Keratinocyte (primary cell): Measurements from ENCODE around the gene CTSK. TPM values are rescaled to one million over a fixed set of nuclear protein-coding genes. Genes with fewer than 3 reads are reported as not detected.
A peak's percentile ranks its signal among the peaks of the same experiment; 100 is the strongest.
"Not testable (repeated sequence)": the region's sequence is repeated elsewhere in the genome, so short reads cannot be mapped to it uniquely, and the experiment has no call there.

Experiments
- DNase-seq: peaks from one replicate; pipeline ENCODE4 v3.0.0-alpha.2; 2011; ENCODE audit warnings: low read depth, missing footprints, low spot score
- FAIRE-seq: peaks from 2 replicates; lab custom pipeline; 2011; peaks lifted over from hg19 to GRCh38; lab: Jason Lieb, UNC
- H2AFZ ChIP-seq: 2 replicates; pipeline ENCODE4 v1.6.0; 2012; ENCODE audit warnings: low read length, control low read depth, inconsistent platforms; ENCODE audit not compliant: control insufficient read depth
- H3K27ac ChIP-seq: 2 replicates; pipeline ENCODE4 v1.5.1; 2011; ENCODE audit warnings: low read length; ENCODE audit not compliant: control insufficient read depth, insufficient read depth
- H3K27me3 ChIP-seq: 3 replicates; pipeline ENCODE4 v1.6.0; 2011; ENCODE audit warnings: low read length; ENCODE audit not compliant: control insufficient read depth, insufficient read depth; ENCODE audit errors: extremely low read depth
- H3K36me3 ChIP-seq, 2 experiments: 2 replicates in 1 of 2; 3 replicates in 1 of 2; pipeline ENCODE4 v1.5.1; 2011; ENCODE audit warnings: low read length in 2 of 2, mild to moderate bottlenecking in 1 of 2; ENCODE audit not compliant: control insufficient read depth in 2 of 2, insufficient read depth in 2 of 2; ENCODE audit errors: extremely low read depth in 1 of 2
- H3K4me1 ChIP-seq: 3 replicates; pipeline ENCODE4 v1.5.1; 2011; ENCODE audit warnings: low read length; ENCODE audit not compliant: control insufficient read depth, insufficient read depth; ENCODE audit errors: extremely low read depth
- H3K4me2 ChIP-seq: 3 replicates; pipeline ENCODE4 v1.6.0; 2011; ENCODE audit warnings: low read depth, low read length; ENCODE audit not compliant: control insufficient read depth, insufficient read depth; ENCODE audit errors: extremely low read depth
- H3K4me3 ChIP-seq, 3 experiments: fragments of 200-600 bp in 1 of 3; sonication (generic) in 1 of 3; 2 replicates in 2 of 3; 3 replicates in 1 of 3; pipeline ENCODE4 v1.5.1; 2011 to 2016; ENCODE audit warnings: low read length in 3 of 3, mild to moderate bottlenecking in 3 of 3, control low read depth in 2 of 3, inconsistent platforms in 1 of 3, low read depth in 1 of 3, mixed read lengths in 1 of 3, mixed run types in 1 of 3, moderate library complexity in 1 of 3; ENCODE audit not compliant: control insufficient read depth in 2 of 3, insufficient read depth in 2 of 3; ENCODE audit errors: extremely low read depth in 1 of 3
- H3K79me2 ChIP-seq: 2 replicates; pipeline ENCODE4 v1.6.0; 2012; ENCODE audit warnings: low read length; ENCODE audit not compliant: control insufficient read depth, insufficient read depth
- H3K9ac ChIP-seq: 3 replicates; pipeline ENCODE4 v1.6.0; 2011; ENCODE audit warnings: low read length; ENCODE audit not compliant: control insufficient read depth, insufficient read depth; ENCODE audit errors: extremely low read depth
- H3K9me1 ChIP-seq: 3 replicates; pipeline ENCODE4 v1.6.0; 2011; ENCODE audit warnings: low read length; ENCODE audit not compliant: control insufficient read depth, insufficient read depth; ENCODE audit errors: extremely low read depth
- H3K9me3 ChIP-seq: 2 replicates; pipeline ENCODE4 v1.5.1; 2012; ENCODE audit warnings: low read depth, low read length; ENCODE audit not compliant: control insufficient read depth
- H4K20me1 ChIP-seq: 3 replicates; pipeline ENCODE4 v1.6.0; 2011; ENCODE audit warnings: low read length; ENCODE audit not compliant: control insufficient read depth, insufficient read depth; ENCODE audit errors: extremely low read depth
- CTCF ChIP-seq, 3 experiments: IDR thresholded peaks in 1 of 3; conservative IDR thresholded peaks in 1 of 3; optimal IDR thresholded peaks in 1 of 3; 2 replicates in 2 of 3; 3 replicates in 1 of 3; pipeline versions ENCODE3 to v1.5.1; 2011; ENCODE audit warnings: low read length in 3 of 3, mild to moderate bottlenecking in 3 of 3, moderate library complexity in 2 of 3, control low read depth in 1 of 3, inconsistent platforms in 1 of 3; ENCODE audit not compliant: insufficient read depth in 2 of 3; ENCODE audit errors: extremely low read depth in 1 of 3
- EZH2 ChIP-seq: IDR thresholded peaks from one replicate; pipeline ENCODE4 v1.6.1; 2012; ENCODE audit warnings: inconsistent platforms, mild to moderate bottlenecking, low read length, moderate library complexity
- dilution Hi-C: fragments of 300-500 bp; cut with MboI; formaldehyde crosslinking; loops from one replicate; pipeline ENCODE4 v1.7.0; 2020; ENCODE audit warnings: low sequenced_read_pairs; ENCODE audit not compliant: extremely low pct_ligation_motif_present
- polyA minus RNA-seq, 3 experiments: library from RNA; depleted of rRNA, polyadenylated mRNA; stranded (reverse); fragments of >200 nt; gene quantifications; 1 replicate in 1 of 3; 2 replicates in 1 of 3; 3 replicates in 1 of 3; pipeline ENCODE4 v1.2.3, GENCODE V29; 2011
- polyA plus RNA-seq, 5 experiments: library from polyadenylated mRNA; depleted of rRNA in 3 of 5; stranded (reverse) in 3 of 5; stranded (forward) in 1 of 5; unstranded in 1 of 5; fragments of >200 nt; gene quantifications; 1 replicate in 1 of 5; 2 replicates in 3 of 5; 3 replicates in 1 of 5; pipeline versions ENCODE4 v1.2.1 to v1.2.3, GENCODE V29; 2011 to 2012; ENCODE audit warnings: missing spikeins in 2 of 5, low read depth in 1 of 5, low replicate concordance in 1 of 5

Gene CTSK
- polyA plus RNA-seq (20.0 to 71.7 TPM (median 40.5 TPM) in 3 replicates), polyA minus RNA-seq (10.4 to 34.2 TPM (median 19.0 TPM) in 3 replicates)
- 53.7 TPM for polyA plus RNA-seq (2011; ENCODE audit: low read depth)
- polyA plus RNA-seq (2011; cell fraction: cytosol; rRNA removed) = 18.6 and 19.4 TPM in 2 replicates
- polyA plus RNA-seq (2011; cell fraction: nucleus; rRNA removed) = 51.5 and 71.7 TPM in 2 replicates
- 11.5 and 14.0 TPM in 2 replicates for polyA plus RNA-seq (2012; ENCODE audit: low replicate concordance)
- 11.5 TPM for polyA minus RNA-seq (2011; cell fraction: cytosol; rRNA and poly(A)+ RNA removed)
- polyA minus RNA-seq (2011; cell fraction: nucleus; rRNA and poly(A)+ RNA removed) = 8.0 and 21.4 TPM in 2 replicates

GRCh38 chr1:150808121-150808520 is at the start of gene CTSK:
Gene CTSK (minus strand): TSS chr1:150808260. CDS start chr1:150806805, 1,455 bp downstream.
- H3K4me2 ChIP-seq = peak within 1 kb of the TSS; percentile 42
- no peaks in the 10 kb centered on the region for H4K20me1 ChIP-seq
- FAIRE-seq = no peak
- H3K27me3 ChIP-seq = no peaks in the 10 kb centered on the region
- H3K79me2 ChIP-seq = no peaks in the 10 kb centered on the region
- DNase-seq = no peak
- H3K9me3 ChIP-seq = no peaks in the 10 kb centered on the region
- H2AFZ ChIP-seq = no peak within 1 kb of the TSS
- TF ChIP-seq CTCF (optimal IDR thresholded peaks at IDR 0.05 in 1 of 3, IDR thresholded peaks at IDR 0.05 in 1 of 3, conservative IDR thresholded peaks at IDR 0.05 in 1 of 3; ENCODE audit: extremely low read depth in 1 of 3, insufficient read depth in 2 of 3, low read length in 3 of 3) (no peak), EZH2 (no peak)
- dilution Hi-C loops = loop anchor here (25.0 kb wide), 1 partner anchor 171 kb away; the partner anchor contains the start of gene ENSA
- no peak within 1 kb of the TSS for H3K27ac ChIP-seq
- no peaks in the 10 kb centered on the region for H3K9me1 ChIP-seq
- no peak within 1 kb of the TSS for H3K9ac ChIP-seq
- H3K4me1 ChIP-seq = peaks cover 28% of the 10 kb centered on the region
- peak within 1 kb of the TSS in 1 of 3 experiments; percentile 36 for H3K4me3 ChIP-seq
- peaks cover 5 to 18% of the 10 kb centered on the region in 2 experiments for H3K36me3 ChIP-seq

GRCh38 chr1:150852734-150853133 is 44.7 kb upstream of the CTSK start:
- H3K9ac ChIP-seq, H4K20me1 ChIP-seq, H3K9me3 ChIP-seq, H3K79me2 ChIP-seq, H3K4me3 ChIP-seq, H3K9me1 ChIP-seq, H3K27ac ChIP-seq, H3K4me1 ChIP-seq, dilution Hi-C loops, H3K36me3 ChIP-seq, FAIRE-seq, H2AFZ ChIP-seq, H3K4me2 ChIP-seq, H3K27me3 ChIP-seq, DNase-seq: not testable (repeated sequence)

- H3K27me3 ChIP-seq, FAIRE-seq, H3K9ac ChIP-seq, H3K4me1 ChIP-seq, H3K4me3 ChIP-seq, H3K4me2 ChIP-seq, H3K9me1 ChIP-seq, dilution Hi-C loops, DNase-seq, H3K36me3 ChIP-seq, H3K79me2 ChIP-seq, H3K27ac ChIP-seq, H2AFZ ChIP-seq, H4K20me1 ChIP-seq, H3K9me3 ChIP-seq: not testable (repeated sequence)
Measured at GRCh38 chr1:150850801-150851362, 42.8 kb upstream of the CTSK start.
